Measurements from ENCODE around the gene ARHGEF11.
"Not testable (repeated sequence)": the region's sequence is repeated elsewhere in the genome, so short reads cannot be mapped to it uniquely, and the experiment has no call there.

Gene ARHGEF11

GRCh38 chr1:156929596-156930238, 115.8 kb downstream of the ARHGEF11 start:
- H3K27me3 Mint-ChIP-seq: peaks cover 81% of the 10 kb centered on the region
- no peak for DNase-seq
- no peak overlapping the region for H3K4me3 Mint-ChIP-seq
- H3K27ac Mint-ChIP-seq: no peak overlapping the region
- no peaks in the 10 kb centered on the region for H3K36me3 Mint-ChIP-seq (ENCODE audit: low read depth)
- H3K9me3 Mint-ChIP-seq: no peaks in the 10 kb centered on the region
- H3K4me1 Mint-ChIP-seq (ENCODE audit: low read depth): peaks cover 20% of the 10 kb centered on the region

- Mint-ChIP-seq H3K4me3 (peak overlapping the region; percentile 31), H3K27ac (no peak overlapping the region), H3K9me3 (no peaks in the 10 kb centered on the region), H3K4me1 (ENCODE audit: low read depth) (peaks cover 26% of the 10 kb centered on the region), H3K27me3 (peaks cover 95% of the 10 kb centered on the region), H3K36me3 (ENCODE audit: low read depth) (no peaks in the 10 kb centered on the region)
- no peak for DNase-seq
Observed at GRCh38 chr1:156928043-156928602, 117.4 kb downstream of the ARHGEF11 start.

- Mint-ChIP-seq H3K36me3 (ENCODE audit: low read depth) (no peaks in the 10 kb centered on the region), H3K9me3 (no peaks in the 10 kb centered on the region), H3K4me1 (ENCODE audit: low read depth) (peaks cover 26% of the 10 kb centered on the region), H3K4me3 (peak overlapping the region; percentile 31), H3K27ac (no peak overlapping the region), H3K27me3 (peaks cover 97% of the 10 kb centered on the region)
- DNase-seq: peak; percentile 81
Observed at GRCh38 chr1:156927215-156928042, 118.1 kb downstream of the ARHGEF11 start.

GRCh38 chr1:156926695-156927094, 118.8 kb downstream of the ARHGEF11 start:
- not testable (repeated sequence) for H3K27ac Mint-ChIP-seq; H3K9me3 Mint-ChIP-seq; H3K36me3 Mint-ChIP-seq (ENCODE audit: low read depth); DNase-seq; H3K4me3 Mint-ChIP-seq
- peaks cover 26% of the 10 kb centered on the region for H3K4me1 Mint-ChIP-seq (ENCODE audit: low read depth)
- peaks cover 97% of the 10 kb centered on the region for H3K27me3 Mint-ChIP-seq

GRCh38 chr1:156926175-156926574, 119.4 kb downstream of the ARHGEF11 start:
- Mint-ChIP-seq H3K36me3 (ENCODE audit: low read depth) (no peaks in the 10 kb centered on the region), H3K4me1 (ENCODE audit: low read depth) (peaks cover 23% of the 10 kb centered on the region), H3K27ac (no peak overlapping the region), H3K27me3 (peaks cover 97% of the 10 kb centered on the region), H3K9me3 (no peaks in the 10 kb centered on the region), H3K4me3 (no peak overlapping the region)
- DNase-seq: no peak

GRCh38 chr1:156925154-156926010, 120.2 kb downstream of the ARHGEF11 start:
- peaks cover 97% of the 10 kb centered on the region for H3K27me3 Mint-ChIP-seq
- no peak for DNase-seq
- H3K27ac Mint-ChIP-seq: no peak overlapping the region
- no peaks in the 10 kb centered on the region for H3K36me3 Mint-ChIP-seq (ENCODE audit: low read depth)
- peaks cover 28% of the 10 kb centered on the region for H3K4me1 Mint-ChIP-seq (ENCODE audit: low read depth)
- no peaks in the 10 kb centered on the region for H3K9me3 Mint-ChIP-seq
- H3K4me3 Mint-ChIP-seq: no peak overlapping the region

DNA sequence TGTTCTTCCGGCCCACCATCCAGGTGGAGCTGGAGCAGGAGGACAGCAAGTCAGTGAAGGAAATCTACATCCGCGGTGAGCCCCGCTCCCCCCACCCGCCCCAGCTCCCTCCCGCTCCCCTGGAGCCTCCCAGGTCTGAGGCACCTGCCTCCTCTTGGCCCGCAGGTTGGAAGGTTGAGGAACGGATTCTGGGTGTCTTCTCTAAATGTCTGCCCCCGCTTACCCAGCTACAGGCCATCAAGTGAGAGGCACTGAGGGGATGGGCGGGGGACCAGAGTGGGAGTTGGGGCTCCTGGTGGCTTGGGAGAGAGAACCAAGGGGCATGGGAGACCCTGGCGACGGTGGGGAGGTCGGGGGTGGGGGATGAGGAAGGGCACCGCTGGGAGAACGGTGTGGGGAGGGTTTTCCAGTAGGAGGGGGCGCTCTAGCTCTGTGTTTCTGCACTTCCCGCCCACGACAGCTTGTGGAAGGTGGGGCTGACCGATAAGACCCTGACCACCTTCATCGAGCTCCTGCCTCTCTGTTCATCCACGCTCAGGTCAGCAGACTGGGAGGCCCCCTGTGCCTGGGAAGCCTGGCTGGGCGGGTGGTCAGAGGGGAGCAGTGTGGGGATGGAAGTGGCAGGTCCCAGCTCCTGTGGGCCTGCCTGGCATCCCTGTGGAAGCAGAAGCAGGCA, 120.9 kb downstream of the ARHGEF11 start:
- Mint-ChIP-seq H3K9me3 (no peaks in the 10 kb centered on the region), H3K4me1 (ENCODE audit: low read depth) (peaks cover 28% of the 10 kb centered on the region), H3K27me3 (peaks cover 97% of the 10 kb centered on the region), H3K4me3 (no peak overlapping the region), H3K36me3 (ENCODE audit: low read depth) (no peaks in the 10 kb centered on the region), H3K27ac (no peak overlapping the region)
- DNase-seq: no peak

GRCh38 chr1:156923670-156924477, 121.7 kb downstream of the ARHGEF11 start:
- Mint-ChIP-seq H3K36me3 (ENCODE audit: low read depth) (no peaks in the 10 kb centered on the region), H3K4me1 (ENCODE audit: low read depth) (peaks cover 28% of the 10 kb centered on the region), H3K4me3 (no peak overlapping the region), H3K9me3 (no peaks in the 10 kb centered on the region), H3K27ac (no peak overlapping the region), H3K27me3 (peaks cover 96% of the 10 kb centered on the region)
- DNase-seq: no peak

DNA sequence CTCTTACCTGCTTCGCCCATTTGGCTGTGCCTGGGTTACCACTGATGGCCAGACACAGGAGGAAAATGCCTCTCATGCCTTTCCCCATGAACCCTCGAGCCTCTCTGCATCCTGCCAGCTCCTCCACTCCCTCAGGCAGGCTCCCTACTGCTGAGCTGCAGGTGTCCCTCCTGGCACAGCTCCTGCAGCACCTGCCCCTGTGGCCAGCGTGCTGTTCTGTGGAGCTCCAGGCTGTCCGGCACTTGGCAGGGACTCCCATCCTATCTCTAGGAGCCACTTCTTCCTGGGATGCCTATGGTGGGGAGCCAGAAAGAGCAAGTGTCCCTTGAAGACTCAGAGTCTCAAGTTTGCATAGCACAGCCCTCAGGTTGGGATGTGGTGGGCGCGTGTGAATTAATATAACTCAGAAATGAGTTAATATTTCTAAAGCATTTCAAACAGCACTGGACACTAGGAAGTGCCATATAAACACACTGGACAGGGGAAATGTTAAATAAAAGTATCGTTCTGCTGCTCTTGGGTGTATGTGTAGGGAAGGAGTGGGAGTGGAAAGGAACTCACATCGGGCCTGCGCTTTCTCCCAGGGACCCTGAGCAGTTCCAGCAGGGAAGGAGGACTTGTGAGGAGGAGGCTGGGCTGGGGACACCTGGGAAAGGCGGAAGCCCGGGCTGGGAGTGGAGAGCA, 122.4 kb downstream of the ARHGEF11 start:
- no peaks in the 10 kb centered on the region for H3K36me3 Mint-ChIP-seq (ENCODE audit: low read depth)
- H3K4me3 Mint-ChIP-seq: no peak overlapping the region
- H3K27me3 Mint-ChIP-seq: peaks cover 95% of the 10 kb centered on the region
- peaks cover 27% of the 10 kb centered on the region for H3K4me1 Mint-ChIP-seq (ENCODE audit: low read depth)
- no peaks in the 10 kb centered on the region for H3K9me3 Mint-ChIP-seq
- H3K27ac Mint-ChIP-seq: no peak overlapping the region
- DNase-seq: no peak

GRCh38 chr1:156921053-156921529, 124.5 kb downstream of the ARHGEF11 start:
- Mint-ChIP-seq H3K27ac (no peak overlapping the region), H3K36me3 (ENCODE audit: low read depth) (no peaks in the 10 kb centered on the region), H3K4me1 (ENCODE audit: low read depth) (peaks cover 15% of the 10 kb centered on the region), H3K9me3 (no peaks in the 10 kb centered on the region), H3K4me3 (no peak overlapping the region), H3K27me3 (peaks cover 90% of the 10 kb centered on the region)
- DNase-seq: no peak

DNA sequence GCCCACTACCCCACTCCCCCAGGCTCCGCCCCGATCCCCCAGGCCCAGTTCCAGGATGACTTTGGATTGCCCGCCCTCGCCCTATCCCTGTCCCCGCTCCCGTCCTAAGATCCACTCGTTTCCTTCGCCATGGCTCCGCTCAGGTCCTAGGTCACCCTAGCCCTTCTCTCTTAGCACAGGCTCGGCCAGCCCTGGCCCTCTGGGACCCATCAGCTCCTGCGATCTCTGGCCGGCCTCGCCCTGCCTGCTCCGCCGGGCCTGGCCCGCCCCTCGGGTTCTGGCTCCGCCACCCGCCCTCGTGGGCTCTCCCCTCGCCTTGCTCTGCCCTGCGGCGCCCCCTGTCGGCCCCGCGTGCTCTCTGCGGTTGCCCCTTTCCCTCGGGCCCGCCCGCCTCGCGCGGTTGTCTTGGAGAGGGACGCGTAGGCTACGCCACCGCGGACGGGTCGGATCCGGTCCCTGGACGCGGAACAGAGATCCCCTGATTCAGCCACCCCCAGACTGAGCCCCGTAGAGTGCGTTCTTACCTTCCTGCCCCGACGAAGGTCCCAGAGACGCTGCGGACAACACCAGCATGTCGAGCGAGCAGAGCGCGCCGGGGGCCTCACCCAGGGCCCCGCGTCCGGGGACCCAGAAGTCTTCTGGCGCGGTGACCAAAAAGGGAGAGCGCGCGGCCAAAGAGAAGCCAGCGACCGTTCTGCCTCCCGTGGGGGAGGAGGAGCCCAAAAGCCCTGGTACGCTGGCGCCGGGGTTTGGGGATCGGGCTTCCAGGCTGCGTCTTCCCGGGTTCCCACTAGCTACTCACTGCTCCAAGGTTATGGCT, 125.1 kb downstream of the ARHGEF11 start, which contains the start of gene LRRC71:
LRRC71 (plus strand) TSS at position 400 of the 820 bp plus-strand sequence; CDS start at position 572, 172 bp downstream.
- peaks cover 90% of the 10 kb centered on the region for H3K27me3 Mint-ChIP-seq
- no peak within 1 kb of the TSS for H3K4me3 Mint-ChIP-seq
- no peak within 1 kb of the TSS for H3K27ac Mint-ChIP-seq

GRCh38 chr1:156914440-156914856, 131.1 kb downstream of the ARHGEF11 start:
- no peak overlapping the region for H3K27ac Mint-ChIP-seq
- H3K4me3 Mint-ChIP-seq: no peak overlapping the region
- no peaks in the 10 kb centered on the region for H3K9me3 Mint-ChIP-seq
- DNase-seq: no peak
- peaks cover 63% of the 10 kb centered on the region for H3K27me3 Mint-ChIP-seq
- no peaks in the 10 kb centered on the region for H3K4me1 Mint-ChIP-seq (ENCODE audit: low read depth)
- no peaks in the 10 kb centered on the region for H3K36me3 Mint-ChIP-seq (ENCODE audit: low read depth)

More for the DNA sequence above, 125.1 kb downstream of the ARHGEF11 start, which contains the start of gene LRRC71:
- no peaks in the 10 kb centered on the region for H3K9me3 Mint-ChIP-seq
- no peaks in the 10 kb centered on the region for H3K36me3 Mint-ChIP-seq (ENCODE audit: low read depth)
- peak; percentile 81 for DNase-seq
- H3K4me1 Mint-ChIP-seq (ENCODE audit: low read depth): peaks cover 11% of the 10 kb centered on the region

Measured in activated T-cell treated with anti-CD3 and anti-CD28 coated beads, Interleukin-2, amount 50 U/mL, for 24 hours (primary cell).